CD4-positive, CD25-positive, alpha-beta regulatory T cell (primary cell): Measurements from ENCODE around the gene STAG2. TPM values are rescaled to one million over a fixed set of nuclear protein-coding genes. Genes with fewer than 3 reads are reported as not detected.
"Not testable (repeated sequence)": the region's sequence is repeated elsewhere in the genome, so short reads cannot be mapped to it uniquely, and the experiment has no call there.

Source experiments
- ATAC-seq, 2 donors: fragments of 150-1000 bp; cut with Tn5 transposase; one replicate each; pipeline ENCODE4 v1.10.0; 2021; ENCODE audit warnings: low read depth in 2 of 2, moderate number of reproducible peaks in 2 of 2, moderate library complexity in 1 of 2
- DNase-seq, 3 donors: peaks; one replicate each; pipeline versions ENCODE4 v3.0.0 to v3.0.0-alpha.2; 2012 to 2022; ENCODE audit warnings: mixed read lengths in 1 of 3
- H3K27ac ChIP-seq: one replicate; pipeline ENCODE4 v1.7.0; 2013; ENCODE audit warnings: mild to moderate bottlenecking, low read length; ENCODE audit not compliant: insufficient read depth, poor library complexity, severe bottlenecking
- H3K27me3 ChIP-seq: one replicate; pipeline ENCODE4 v1.7.0; 2013; ENCODE audit warnings: low read length; ENCODE audit not compliant: control insufficient read depth, insufficient read depth
- H3K36me3 ChIP-seq: one replicate; pipeline ENCODE4 v1.7.0; 2013; ENCODE audit warnings: mild to moderate bottlenecking, low read length, moderate library complexity; ENCODE audit not compliant: control insufficient read depth, insufficient read depth
- H3K4me1 ChIP-seq: 2 replicates; pipeline ENCODE4 v1.7.0; 2013; ENCODE audit warnings: mild to moderate bottlenecking, low read length; ENCODE audit not compliant: insufficient read depth, control insufficient read depth, poor library complexity, severe bottlenecking
- H3K4me3 ChIP-seq: one replicate; pipeline ENCODE4 v1.7.0; 2013; ENCODE audit warnings: low read depth, mild to moderate bottlenecking, low read length, moderate library complexity
- H3K9me3 ChIP-seq, 2 experiments: 1 replicate in 1 of 2; 2 replicates in 1 of 2; pipeline ENCODE4 v1.7.0; 2013; ENCODE audit warnings: low read length in 2 of 2, mild to moderate bottlenecking in 1 of 2, moderate library complexity in 1 of 2; ENCODE audit not compliant: control insufficient read depth in 2 of 2
- H3K27ac Mint-ChIP-seq, 3 donors: one replicate each; pipeline ENCODE4 v1.8.0; 2020 to 2022; ENCODE audit warnings: mild to moderate bottlenecking in 3 of 3, mixed read lengths in 3 of 3, moderate library complexity in 2 of 3
- H3K27me3 Mint-ChIP-seq: one replicate; pipeline ENCODE4 v1.8.0; 2022; ENCODE audit warnings: mild to moderate bottlenecking, mixed read lengths
- H3K36me3 Mint-ChIP-seq: one replicate; pipeline ENCODE4 v1.8.0; 2020; ENCODE audit warnings: mixed read lengths
- H3K4me1 Mint-ChIP-seq, 4 donors: one replicate each; pipeline ENCODE4 v1.8.0; 2020 to 2022; ENCODE audit warnings: mixed read lengths in 4 of 4, mild to moderate bottlenecking in 1 of 4
- H3K4me3 Mint-ChIP-seq, 4 donors: one replicate each; pipeline ENCODE4 v1.8.0; 2020 to 2022; ENCODE audit warnings: mild to moderate bottlenecking in 4 of 4, mixed read lengths in 4 of 4, moderate library complexity in 3 of 4
- H3K9me3 Mint-ChIP-seq, 7 donors: one replicate each; pipeline ENCODE4 v1.8.0; 2020 to 2022; ENCODE audit warnings: mixed read lengths in 7 of 7, mild to moderate bottlenecking in 3 of 7, moderate library complexity in 2 of 7
- polyA plus RNA-seq, 4 donors: library from polyadenylated mRNA; unstranded; fragments of 300-500 nt; fragmentation: Illumina TruSeq; gene quantifications; one replicate each; pipeline ENCODE4 v1.2.3, GENCODE V29; 2021
- total RNA-seq: library from RNA; stranded (reverse); gene quantifications from one replicate; pipeline ENCODE4 v1.2.3, GENCODE V29; 2022

The STAG2 gene
- total and polyA plus RNA-seq, 5 donors from 2014 or later, result 43.1 to 79.4 (median 48.7) TPM

DNA sequence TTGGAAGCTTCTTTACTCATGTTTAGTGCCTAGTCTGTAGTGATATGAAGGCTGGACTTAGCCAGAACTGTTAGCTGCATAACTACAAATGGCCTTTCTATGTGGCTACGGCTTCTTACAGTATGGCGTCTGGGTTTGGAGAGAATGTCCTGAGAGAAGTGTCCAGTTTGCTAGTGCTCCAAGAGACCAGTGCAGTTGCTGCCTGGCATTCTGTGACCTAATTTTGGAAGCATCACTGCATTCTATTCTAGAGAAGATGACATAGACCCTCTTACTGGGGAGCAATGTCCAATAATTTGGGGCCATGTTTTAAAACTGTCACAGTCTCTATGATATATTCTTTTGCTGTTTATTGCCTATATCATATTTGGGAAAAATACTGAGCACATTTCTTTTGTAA, 74.2 kb downstream of the STAG2 start:
- Histone ChIP-seq H3K4me1 (no peaks in the 10 kb centered on the region), H3K9me3 (no peaks in the 10 kb centered on the region), H3K4me3 (no peak overlapping the region), H3K27me3 (no peaks in the 10 kb centered on the region), H3K36me3 (peaks cover 33% of the 10 kb centered on the region), H3K27ac (no peak overlapping the region)
- Mint-ChIP-seq H3K36me3 (no peaks in the 10 kb centered on the region), H3K27me3 (no peaks in the 10 kb centered on the region), H3K9me3 (no peaks in the 10 kb centered on the region), H3K4me3 (no peak overlapping the region), H3K4me1 (peaks cover 5 to 7% (median 6%) of the 10 kb centered on the region in 4 donors), H3K27ac (peak overlapping the region in 1 of 3 donors; percentile 12)
- DNase-seq (no peak), ATAC-seq (no peak)

GRCh38 chrX:124042042-124042441, 80.5 kb downstream of the STAG2 start:
- no peak overlapping the region for H3K4me3 Mint-ChIP-seq
- Histone ChIP-seq H3K36me3 (peaks cover 26% of the 10 kb centered on the region), H3K27me3 (no peaks in the 10 kb centered on the region), H3K4me1 (no peaks in the 10 kb centered on the region), H3K9me3 (no peaks in the 10 kb centered on the region), H3K4me3 (no peak overlapping the region), H3K27ac (no peak overlapping the region)
- H3K27me3 Mint-ChIP-seq, result no peaks in the 10 kb centered on the region
- H3K36me3 Mint-ChIP-seq, result peaks cover 3% of the 10 kb centered on the region
- DNase-seq, result no peak
- no peak for ATAC-seq
- peak overlapping the region in 1 of 3 donors; percentile 0 for H3K27ac Mint-ChIP-seq
- H3K4me1 Mint-ChIP-seq, result peaks cover 5 to 14% (median 12%) of the 10 kb centered on the region in 4 donors
- H3K9me3 Mint-ChIP-seq, result no peaks in the 10 kb centered on the region

- Mint-ChIP-seq H3K27me3 (no peaks in the 10 kb centered on the region), H3K9me3 (no peaks in the 10 kb centered on the region), H3K27ac (no peak overlapping the region), H3K4me1 (peaks cover 5 to 14% (median 11%) of the 10 kb centered on the region in 4 donors), H3K4me3 (no peak overlapping the region), H3K36me3 (peaks cover 8% of the 10 kb centered on the region)
- Histone ChIP-seq H3K27me3 (no peaks in the 10 kb centered on the region), H3K4me3 (no peak overlapping the region), H3K27ac (no peak overlapping the region), H3K9me3 (no peaks in the 10 kb centered on the region), H3K4me1 (no peaks in the 10 kb centered on the region), H3K36me3 (peaks cover 30% of the 10 kb centered on the region)
- ATAC-seq, result no peak
- DNase-seq, result no peak
These were observed 83.6 kb downstream of the STAG2 start for GRCh38 chrX:124045109-124045508.

DNA sequence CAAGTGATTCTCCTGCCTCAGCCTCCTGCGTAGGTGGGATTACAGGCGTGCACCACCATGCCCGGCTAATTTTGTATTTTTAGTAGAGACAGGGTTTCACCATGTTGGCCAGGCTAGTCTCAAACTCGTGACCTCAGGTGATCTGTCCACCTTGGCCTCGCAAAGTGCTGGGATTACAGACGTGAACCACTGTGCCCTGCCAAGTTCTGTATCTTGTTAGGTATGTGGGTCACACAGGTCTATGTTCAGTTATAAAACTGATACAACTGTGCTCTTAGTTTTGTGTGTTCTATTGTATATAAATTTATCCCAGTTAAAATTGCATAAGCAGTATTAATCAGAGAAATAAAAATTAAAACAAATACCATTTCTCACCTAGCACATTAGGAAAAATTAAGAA, 122.9 kb downstream of the STAG2 start:
- peaks cover 9 to 22% (median 20%) of the 10 kb centered on the region in 4 donors for H3K4me1 Mint-ChIP-seq
- peaks cover 20% of the 10 kb centered on the region for H3K36me3 Mint-ChIP-seq
- not testable (repeated sequence) for ATAC-seq, H3K4me3 Mint-ChIP-seq, H3K9me3 ChIP-seq, H3K4me3 ChIP-seq, H3K27me3 Mint-ChIP-seq, H3K27me3 ChIP-seq, H3K9me3 Mint-ChIP-seq, H3K27ac ChIP-seq, DNase-seq
- Histone ChIP-seq H3K36me3 (peaks cover 39% of the 10 kb centered on the region), H3K4me1 (peaks cover 16% of the 10 kb centered on the region)
- H3K27ac Mint-ChIP-seq, result peak overlapping the region in 1 of 3 donors; percentile 60

DNA sequence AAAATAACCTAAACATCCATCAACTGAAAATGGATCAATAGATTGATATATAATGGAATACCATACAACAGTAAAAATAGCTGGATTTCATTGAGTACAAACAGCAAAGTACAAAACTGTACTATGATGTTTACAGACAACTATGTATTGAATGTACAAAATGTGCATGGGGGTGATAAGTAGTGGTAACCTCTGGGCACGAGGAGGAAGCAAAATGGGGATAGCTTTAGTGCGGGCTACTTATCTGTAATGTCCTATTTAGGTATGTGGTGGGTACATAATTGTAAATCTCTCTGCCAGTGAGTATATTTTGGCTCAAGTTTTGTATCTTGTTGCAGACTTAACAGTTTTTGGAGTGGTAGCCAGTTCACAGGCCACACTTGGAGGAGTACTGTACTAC, 123.6 kb downstream of the STAG2 start:
- DNase-seq (no peak), ATAC-seq (no peak)
- Mint-ChIP-seq H3K9me3 (peaks cover 0 to 3% (median 0%) of the 10 kb centered on the region in 7 donors), H3K4me3 (peak overlapping the region in 2 of 4 donors; percentile 17), H3K4me1 (peaks cover 9 to 22% (median 20%) of the 10 kb centered on the region in 4 donors), H3K27ac (peak overlapping the region; percentile 60 to 94 (median 86)), H3K36me3 (peaks cover 22% of the 10 kb centered on the region), H3K27me3 (no peaks in the 10 kb centered on the region)
- Histone ChIP-seq H3K9me3 (no peaks in the 10 kb centered on the region), H3K27ac (peak overlapping the region; percentile 51), H3K36me3 (peaks cover 43% of the 10 kb centered on the region), H3K4me3 (no peak overlapping the region), H3K27me3 (no peaks in the 10 kb centered on the region), H3K4me1 (peaks cover 16% of the 10 kb centered on the region)

- H3K9me3 Mint-ChIP-seq, result no peaks in the 10 kb centered on the region
- peak overlapping the region; percentile 91 to 95 (median 94) for H3K27ac Mint-ChIP-seq
- peak; percentile 94 to 96 for ATAC-seq
- H3K4me1 ChIP-seq, result peaks cover 16% of the 10 kb centered on the region
- peaks cover 26% of the 10 kb centered on the region for H3K36me3 Mint-ChIP-seq
- H3K27ac ChIP-seq, result peak overlapping the region; percentile 76
- peaks cover 53% of the 10 kb centered on the region for H3K36me3 ChIP-seq
- no peaks in the 10 kb centered on the region for H3K27me3 Mint-ChIP-seq
- peak overlapping the region; percentile 4 to 54 (median 50) for H3K4me3 Mint-ChIP-seq
- H3K27me3 ChIP-seq, result no peaks in the 10 kb centered on the region
- H3K4me3 ChIP-seq, result peak overlapping the region; percentile 45
- peak; percentile 3 to 79 (median 68) for DNase-seq
- H3K4me1 Mint-ChIP-seq, result peaks cover 9 to 23% (median 22%) of the 10 kb centered on the region in 4 donors
- no peaks in the 10 kb centered on the region for H3K9me3 ChIP-seq
These were observed 124.9 kb downstream of the STAG2 start for GRCh38 chrX:124086411-124086810.

DNA sequence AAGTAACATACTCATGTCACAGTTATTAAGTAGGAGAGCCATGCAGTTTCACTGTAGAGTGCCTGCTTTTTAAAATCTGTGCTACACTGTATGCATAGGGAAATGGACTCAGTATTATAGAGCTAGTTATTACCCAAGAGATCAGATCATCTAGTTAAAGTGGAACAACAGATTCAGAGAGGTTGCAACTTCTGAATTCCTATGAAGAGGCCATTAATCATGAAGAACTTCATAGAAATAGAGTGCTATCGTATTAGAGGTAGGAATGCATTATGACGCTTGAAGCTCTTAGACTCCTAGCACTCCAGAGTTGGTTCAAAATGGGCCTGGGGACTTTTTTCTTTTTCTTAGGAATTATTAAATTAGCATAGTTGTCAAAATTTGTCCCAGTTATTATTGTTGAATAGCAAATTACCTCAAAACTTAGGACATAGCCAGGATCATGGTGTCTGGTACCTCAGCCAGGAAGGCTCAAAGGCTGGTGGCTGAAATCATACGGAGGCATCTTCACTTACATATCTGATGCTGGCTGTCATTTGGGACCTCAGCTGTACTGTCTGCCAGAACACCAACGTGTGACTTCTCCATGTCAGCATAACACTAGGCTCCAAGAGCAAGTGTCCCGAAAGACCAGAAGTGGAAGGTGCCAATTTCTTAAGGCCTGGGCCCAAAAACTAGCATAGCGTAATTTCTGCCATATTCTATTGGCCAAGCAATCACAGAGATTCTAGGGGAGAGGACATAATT, 125.7 kb downstream of the STAG2 start:
- ATAC-seq (no peak), DNase-seq (no peak)
- H3K27ac Mint-ChIP-seq, result peak overlapping the region; percentile 66 to 94 (median 91)
- Histone ChIP-seq H3K27ac (peak overlapping the region; percentile 76), H3K27me3 (no peaks in the 10 kb centered on the region), H3K4me1 (peaks cover 16% of the 10 kb centered on the region), H3K4me3 (peak overlapping the region; percentile 45), H3K9me3 (no peaks in the 10 kb centered on the region), H3K36me3 (peaks cover 58% of the 10 kb centered on the region)
- H3K27me3 Mint-ChIP-seq, result no peaks in the 10 kb centered on the region
- peak overlapping the region in 1 of 4 donors; percentile 4 for H3K4me3 Mint-ChIP-seq
- peaks cover 9 to 23% (median 22%) of the 10 kb centered on the region in 4 donors for H3K4me1 Mint-ChIP-seq
- H3K9me3 Mint-ChIP-seq, result no peaks in the 10 kb centered on the region
- H3K36me3 Mint-ChIP-seq, result peaks cover 33% of the 10 kb centered on the region

DNA sequence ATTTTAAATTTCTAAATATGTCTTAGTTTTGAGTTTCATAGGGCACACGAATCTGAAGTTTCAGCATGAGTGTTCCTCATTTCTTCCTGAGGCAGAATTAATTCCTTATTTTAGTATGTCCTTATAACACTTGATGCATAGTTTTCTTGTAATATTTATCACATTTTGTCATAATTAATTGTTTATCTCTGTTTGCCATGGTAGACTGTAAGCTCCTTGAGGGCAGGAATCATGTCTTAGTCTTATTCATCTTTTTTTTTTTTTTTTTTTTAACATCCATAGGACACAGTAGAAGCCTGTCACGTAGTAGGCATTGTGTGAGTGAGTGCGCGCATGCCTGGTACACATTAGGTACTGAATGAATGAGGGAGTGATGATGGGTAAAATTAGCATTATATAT, 131.7 kb downstream of the STAG2 start:
- H3K4me3 Mint-ChIP-seq, result no peak overlapping the region
- H3K27ac ChIP-seq, result no peak overlapping the region
- ATAC-seq (no peak), DNase-seq (no peak)
- no peak overlapping the region for H3K27ac Mint-ChIP-seq
- H3K27me3 ChIP-seq, result no peaks in the 10 kb centered on the region
- H3K36me3 ChIP-seq, result peaks cover 56% of the 10 kb centered on the region
- no peak overlapping the region for H3K4me3 ChIP-seq
- no peaks in the 10 kb centered on the region for H3K27me3 Mint-ChIP-seq
- no peaks in the 10 kb centered on the region for H3K9me3 ChIP-seq
- H3K4me1 Mint-ChIP-seq, result peaks cover 0 to 15% (median 4%) of the 10 kb centered on the region in 4 donors
- H3K9me3 Mint-ChIP-seq, result no peaks in the 10 kb centered on the region
- no peaks in the 10 kb centered on the region for H3K4me1 ChIP-seq
- peaks cover 32% of the 10 kb centered on the region for H3K36me3 Mint-ChIP-seq
